HepG2 (cell line): Measurements from ENCODE around the gene TSPYL1. TPM values are rescaled to one million over a fixed set of nuclear protein-coding genes. Genes with fewer than 3 reads are reported as not detected.
A peak's percentile ranks its signal among the peaks of the same experiment; 100 is the strongest.

ENCODE experiments used
- CHD2 ChIP-seq: IDR thresholded peaks from 2 replicates; pipeline ENCODE4 v1.6.1; 2011; ENCODE audit warnings: low read depth, low read length, improper control_type of control experiment
- CREM ChIP-seq, 2 experiments: sonication (generic) in 1 of 2; formaldehyde crosslinking in 1 of 2; IDR thresholded peaks; 2 replicates each; pipeline versions ENCODE4 v1.4.0 to v1.6.1; 2016 to 2020; ENCODE audit warnings: antibody characterized with exemption in 1 of 2, mild to moderate bottlenecking in 1 of 2, missing genetic modification reagents in 1 of 2
- DR1 ChIP-seq: sonication (generic); formaldehyde crosslinking; IDR thresholded peaks from 2 replicates; pipeline ENCODE4 v1.8.0; 2021; ENCODE audit warnings: mild to moderate bottlenecking, missing genetic modification reagents, inconsistent platforms
- ESRRA ChIP-seq: sonication (generic); formaldehyde crosslinking; IDR thresholded peaks from 2 replicates; pipeline ENCODE4 v1.5.1; 2020; ENCODE audit warnings: mild to moderate bottlenecking, low read depth, missing genetic modification reagents
- FOXA3 ChIP-seq: IDR thresholded peaks from 2 replicates; pipeline ENCODE4 v1.6.1; 2016; ENCODE audit warnings: missing genetic modification reagents, missing compliant biosample characterization
- HOXA7 ChIP-seq: sonication (generic); formaldehyde crosslinking; IDR thresholded peaks from 2 replicates; pipeline ENCODE4 v1.8.1; 2022; ENCODE audit warnings: mild to moderate bottlenecking, missing genetic modification reagents, moderate library complexity
- ISL2 ChIP-seq: sonication (generic); formaldehyde crosslinking; IDR thresholded peaks from 2 replicates; pipeline ENCODE4 v1.5.0; 2020; ENCODE audit warnings: missing genetic modification reagents
- NAIF1 ChIP-seq: sonication (generic); formaldehyde crosslinking; IDR thresholded peaks from 2 replicates; pipeline ENCODE4 v1.5.0; 2020; ENCODE audit warnings: mild to moderate bottlenecking, missing genetic modification reagents, borderline replicate concordance
- PAF1 ChIP-seq: IDR thresholded peaks from 2 replicates; pipeline ENCODE4 v1.6.1; 2016; ENCODE audit warnings: missing genetic modification reagents, missing compliant biosample characterization
- RARG ChIP-seq: sonication (generic); formaldehyde crosslinking; IDR thresholded peaks from 2 replicates; pipeline ENCODE4 v1.4.0; 2020; ENCODE audit warnings: low read depth, mild to moderate bottlenecking, missing genetic modification reagents
- RFX5 ChIP-seq: IDR thresholded peaks from 2 replicates; pipeline ENCODE4 v1.6.1; 2011; ENCODE audit warnings: low read depth, low read length, improper control_type of control experiment
- SMAD1 ChIP-seq: sonication (generic); formaldehyde crosslinking; IDR thresholded peaks from 2 replicates; pipeline ENCODE4 v1.4.0; 2020; ENCODE audit warnings: missing genetic modification reagents, low read depth, mild to moderate bottlenecking, borderline replicate concordance
- U2AF1 ChIP-seq: fragments of 200-400 bp; formaldehyde crosslinking; optimal IDR thresholded peaks from 2 replicates; pipeline ENCODE3; 2017; ENCODE audit warnings: mild to moderate bottlenecking, low read depth, low read length
- ZFY ChIP-seq: sonication (generic); formaldehyde crosslinking; IDR thresholded peaks from 2 replicates; pipeline ENCODE4 v1.4.0; 2020; ENCODE audit warnings: missing genetic modification reagents
- ZMAT3 ChIP-seq: sonication (generic); formaldehyde crosslinking; conservative IDR thresholded peaks from 2 replicates; pipeline ENCODE4 v1.7.0; 2021; ENCODE audit warnings: missing genetic modification reagents
- ZNF10 ChIP-seq: sonication (generic); formaldehyde crosslinking; IDR thresholded peaks from 2 replicates; pipeline ENCODE4 v1.4.0; 2020; ENCODE audit warnings: mild to moderate bottlenecking, low read depth, missing genetic modification reagents, borderline replicate concordance
- ZNF335 ChIP-seq: sonication (generic); formaldehyde crosslinking; IDR thresholded peaks from 2 replicates; pipeline ENCODE4 v1.4.0; 2020; ENCODE audit warnings: missing genetic modification reagents
- ZNF558 ChIP-seq: sonication (generic); formaldehyde crosslinking; IDR thresholded peaks from 2 replicates; pipeline ENCODE4 v1.9.0; 2022; ENCODE audit warnings: mild to moderate bottlenecking, missing genetic modification reagents, borderline replicate concordance
- ZNF619 ChIP-seq: sonication (generic); formaldehyde crosslinking; IDR thresholded peaks from 2 replicates; pipeline ENCODE4 v1.4.0; 2020; ENCODE audit warnings: mild to moderate bottlenecking, missing genetic modification reagents
- ZSCAN31 ChIP-seq: sonication (generic); formaldehyde crosslinking; IDR thresholded peaks from 2 replicates; pipeline ENCODE4 v1.5.0; 2020; ENCODE audit warnings: low read depth, mild to moderate bottlenecking, missing genetic modification reagents
- polyA plus RNA-seq, 8 experiments: library from polyadenylated mRNA; depleted of rRNA in 3 of 8; stranded (reverse) in 7 of 8; unstranded in 1 of 8; fragments of >200 nt; fragmentation: Illumina TruSeq in 4 of 8; extraction: Trizol in 4 of 8; gene quantifications; 2 replicates each; pipeline versions ENCODE4 v1.2.1 to v1.2.3, GENCODE V29; 2011 to 2016; ENCODE audit warnings: low read depth in 4 of 8, missing spikeins in 1 of 8, mixed read lengths in 1 of 8; ENCODE audit not compliant: insufficient read depth in 1 of 8
- total RNA-seq, 5 experiments: library from RNA; depleted of rRNA; stranded (reverse); fragments of >200 nt; fragmentation: Illumina TruSeq; extraction: Trizol; gene quantifications; 2 replicates each; pipeline ENCODE4 v1.2.3, GENCODE V29; 2016; ENCODE audit warnings: low read depth in 1 of 5
- TF ChIP-seq, protein P1 (sequence below): sonication (generic); formaldehyde crosslinking; conservative IDR thresholded peaks from 2 replicates; pipeline ENCODE4 v1.5.0; 2020; ENCODE audit warnings: missing genetic modification reagents
- TF ChIP-seq, protein P2 (sequence below): sonication (generic); formaldehyde crosslinking; IDR thresholded peaks from 2 replicates; pipeline ENCODE4 v1.5.0; 2020; ENCODE audit warnings: mild to moderate bottlenecking, missing genetic modification reagents
- TF ChIP-seq, protein P3 (sequence below): sonication (generic); formaldehyde crosslinking; IDR thresholded peaks from 2 replicates; pipeline ENCODE4 v1.4.0; 2020; ENCODE audit warnings: mild to moderate bottlenecking, missing genetic modification reagents, borderline replicate concordance

TSPYL1 gene
- total and polyA plus RNA-seq, 2 of the 13 experiments (the other 11 are each of a cell fraction or from before 2014, with no cell fraction given): 28.3 to 93.0 TPM

GRCh38 chr6:116255246-116255800 lies 24.4 kb downstream of the TSPYL1 start (continued):
- TF ChIP-seq, protein P1, sequence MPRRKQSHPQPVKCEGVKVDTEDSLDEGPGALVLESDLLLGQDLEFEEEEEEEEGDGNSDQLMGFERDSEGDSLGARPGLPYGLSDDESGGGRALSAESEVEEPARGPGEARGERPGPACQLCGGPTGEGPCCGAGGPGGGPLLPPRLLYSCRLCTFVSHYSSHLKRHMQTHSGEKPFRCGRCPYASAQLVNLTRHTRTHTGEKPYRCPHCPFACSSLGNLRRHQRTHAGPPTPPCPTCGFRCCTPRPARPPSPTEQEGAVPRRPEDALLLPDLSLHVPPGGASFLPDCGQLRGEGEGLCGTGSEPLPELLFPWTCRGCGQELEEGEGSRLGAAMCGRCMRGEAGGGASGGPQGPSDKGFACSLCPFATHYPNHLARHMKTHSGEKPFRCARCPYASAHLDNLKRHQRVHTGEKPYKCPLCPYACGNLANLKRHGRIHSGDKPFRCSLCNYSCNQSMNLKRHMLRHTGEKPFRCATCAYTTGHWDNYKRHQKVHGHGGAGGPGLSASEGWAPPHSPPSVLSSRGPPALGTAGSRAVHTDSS: no peak
- TF ChIP-seq ZNF558 (CRISPR knock-in tag) (no peak), ZSCAN31 (CRISPR knock-in tag) (no peak), FOXA3 (peak; percentile 77), HOXA7 (no peak), CHD2 (no peak), ISL2 (CRISPR knock-in tag) (peak; percentile 66; the same call in 1 of the 2 replicates), ZNF619 (CRISPR knock-in tag) (no peak), ZFY (CRISPR knock-in tag) (no peak), CREM (IDR thresholded peaks at IDR 0.05) (peak; percentile 57), CREM (CRISPR knock-in tag; IDR thresholded peaks at IDR 0.05) (no peak), U2AF1 (no peak), NAIF1 (CRISPR knock-in tag) (no peak), DR1 (CRISPR knock-in tag) (no peak), ZMAT3 (CRISPR knock-in tag) (no peak), RARG (no peak), SMAD1 (CRISPR knock-in tag) (no peak), ESRRA (CRISPR knock-in tag) (peak; percentile 77; the same call in 1 of the 2 replicates), ZNF10 (no peak), ZNF335 (CRISPR knock-in tag) (peak; percentile 60; the same call in 1 of the 2 replicates), PAF1 (CRISPR knock-in tag) (no peak), RFX5 (no peak)
- TF ChIP-seq, protein P2, sequence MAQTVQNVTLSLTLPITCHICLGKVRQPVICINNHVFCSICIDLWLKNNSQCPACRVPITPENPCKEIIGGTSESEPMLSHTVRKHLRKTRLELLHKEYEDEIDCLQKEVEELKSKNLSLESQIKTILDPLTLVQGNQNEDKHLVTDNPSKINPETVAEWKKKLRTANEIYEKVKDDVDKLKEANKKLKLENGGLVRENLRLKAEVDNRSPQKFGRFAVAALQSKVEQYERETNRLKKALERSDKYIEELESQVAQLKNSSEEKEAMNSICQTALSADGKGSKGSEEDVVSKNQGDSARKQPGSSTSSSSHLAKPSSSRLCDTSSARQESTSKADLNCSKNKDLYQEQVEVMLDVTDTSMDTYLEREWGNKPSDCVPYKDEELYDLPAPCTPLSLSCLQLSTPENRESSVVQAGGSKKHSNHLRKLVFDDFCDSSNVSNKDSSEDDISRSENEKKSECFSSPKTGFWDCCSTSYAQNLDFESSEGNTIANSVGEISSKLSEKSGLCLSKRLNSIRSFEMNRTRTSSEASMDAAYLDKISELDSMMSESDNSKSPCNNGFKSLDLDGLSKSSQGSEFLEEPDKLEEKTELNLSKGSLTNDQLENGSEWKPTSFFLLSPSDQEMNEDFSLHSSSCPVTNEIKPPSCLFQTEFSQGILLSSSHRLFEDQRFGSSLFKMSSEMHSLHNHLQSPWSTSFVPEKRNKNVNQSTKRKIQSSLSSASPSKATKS (CRISPR knock-in tag): no peak
- TF ChIP-seq, protein P3, sequence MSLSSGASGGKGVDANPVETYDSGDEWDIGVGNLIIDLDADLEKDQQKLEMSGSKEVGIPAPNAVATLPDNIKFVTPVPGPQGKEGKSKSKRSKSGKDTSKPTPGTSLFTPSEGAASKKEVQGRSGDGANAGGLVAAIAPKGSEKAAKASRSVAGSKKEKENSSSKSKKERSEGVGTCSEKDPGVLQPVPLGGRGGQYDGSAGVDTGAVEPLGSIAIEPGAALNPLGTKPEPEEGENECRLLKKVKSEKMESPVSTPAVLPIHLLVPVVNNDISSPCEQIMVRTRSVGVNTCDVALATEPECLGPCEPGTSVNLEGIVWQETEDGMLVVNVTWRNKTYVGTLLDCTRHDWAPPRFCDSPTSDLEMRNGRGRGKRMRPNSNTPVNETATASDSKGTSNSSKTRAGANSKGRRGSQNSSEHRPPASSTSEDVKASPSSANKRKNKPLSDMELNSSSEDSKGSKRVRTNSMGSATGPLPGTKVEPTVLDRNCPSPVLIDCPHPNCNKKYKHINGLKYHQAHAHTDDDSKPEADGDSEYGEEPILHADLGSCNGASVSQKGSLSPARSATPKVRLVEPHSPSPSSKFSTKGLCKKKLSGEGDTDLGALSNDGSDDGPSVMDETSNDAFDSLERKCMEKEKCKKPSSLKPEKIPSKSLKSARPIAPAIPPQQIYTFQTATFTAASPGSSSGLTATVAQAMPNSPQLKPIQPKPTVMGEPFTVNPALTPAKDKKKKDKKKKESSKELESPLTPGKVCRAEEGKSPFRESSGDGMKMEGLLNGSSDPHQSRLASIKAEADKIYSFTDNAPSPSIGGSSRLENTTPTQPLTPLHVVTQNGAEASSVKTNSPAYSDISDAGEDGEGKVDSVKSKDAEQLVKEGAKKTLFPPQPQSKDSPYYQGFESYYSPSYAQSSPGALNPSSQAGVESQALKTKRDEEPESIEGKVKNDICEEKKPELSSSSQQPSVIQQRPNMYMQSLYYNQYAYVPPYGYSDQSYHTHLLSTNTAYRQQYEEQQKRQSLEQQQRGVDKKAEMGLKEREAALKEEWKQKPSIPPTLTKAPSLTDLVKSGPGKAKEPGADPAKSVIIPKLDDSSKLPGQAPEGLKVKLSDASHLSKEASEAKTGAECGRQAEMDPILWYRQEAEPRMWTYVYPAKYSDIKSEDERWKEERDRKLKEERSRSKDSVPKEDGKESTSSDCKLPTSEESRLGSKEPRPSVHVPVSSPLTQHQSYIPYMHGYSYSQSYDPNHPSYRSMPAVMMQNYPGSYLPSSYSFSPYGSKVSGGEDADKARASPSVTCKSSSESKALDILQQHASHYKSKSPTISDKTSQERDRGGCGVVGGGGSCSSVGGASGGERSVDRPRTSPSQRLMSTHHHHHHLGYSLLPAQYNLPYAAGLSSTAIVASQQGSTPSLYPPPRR (CRISPR knock-in tag): no peak; the same call in 1 of the 2 replicates
